Mammary epithelial cell (primary cell): ENCODE measurements around the gene BLVRA.

ENCODE experiments used
- CTCF ChIP-seq, 2 donors: IDR thresholded peaks in 1 of 2; conservative IDR thresholded peaks in 1 of 2; 2 replicates each; pipeline ENCODE4 v1.5.1; 2011 to 2012; ENCODE audit warnings: inconsistent platforms in 2 of 2, low read length in 2 of 2, mild to moderate bottlenecking in 2 of 2, control low read depth in 1 of 2, low read depth in 1 of 2; ENCODE audit not compliant: insufficient read depth in 1 of 2; ENCODE audit errors: extremely low read depth in 1 of 2
- EZH2 ChIP-seq: IDR thresholded peaks from 2 replicates; pipeline ENCODE4 v1.6.1; 2012; ENCODE audit warnings: low read length, inconsistent platforms, borderline replicate concordance

DNA sequence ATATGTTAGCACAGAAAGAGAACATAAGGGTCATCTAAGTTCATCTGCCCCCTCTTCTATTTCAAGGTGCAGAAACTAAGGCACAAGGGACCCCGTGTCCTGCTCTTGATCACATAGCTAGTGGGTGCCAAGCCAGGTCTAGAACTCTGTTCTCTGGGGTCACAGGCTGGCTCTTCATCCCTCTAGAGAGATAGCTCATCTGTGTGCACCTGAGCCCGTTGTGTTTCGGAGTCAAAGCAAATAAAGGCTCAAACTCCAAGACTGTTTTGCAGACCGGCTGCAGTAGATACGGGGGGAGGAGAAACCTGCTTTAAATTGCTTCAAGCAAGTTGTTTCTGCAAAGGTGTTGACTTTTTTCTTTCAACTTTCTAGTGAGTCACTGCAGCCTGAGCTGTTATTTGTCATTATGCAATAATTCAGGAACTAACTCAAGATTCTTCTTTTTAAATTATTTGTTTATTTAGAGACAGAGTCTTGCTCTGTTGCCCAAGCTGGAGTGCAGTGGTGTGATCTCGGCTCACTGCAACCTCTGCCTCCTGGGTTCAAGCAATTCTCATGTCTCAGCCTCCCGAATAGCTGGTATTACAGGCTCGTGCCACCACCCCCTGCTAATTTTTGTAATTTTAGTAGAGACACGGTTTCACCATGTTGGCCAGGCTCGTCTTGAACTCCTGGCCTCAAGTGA is 6.5 kb downstream of the BLVRA start:
- no peak for TF ChIP-seq CTCF (conservative IDR thresholded peaks at IDR 0.05 in 1 of 2, IDR thresholded peaks at IDR 0.05 in 1 of 2; ENCODE audit: extremely low read depth in 1 of 2, insufficient read depth in 1 of 2, low read depth in 1 of 2, low read length in 2 of 2)
- TF ChIP-seq EZH2, result no peak
